HG03039 (cell line): ENCODE data around the gene IGSF9.

Experiments
- ATAC-seq: cut with Tn5 transposase; IDR thresholded peaks from one replicate; pipeline ENCODE4 v1.9.1; 2021; ENCODE audit warnings: mild to moderate bottlenecking, moderate library complexity; ENCODE audit not compliant: unreplicated experiment

The IGSF9 gene, protein sequence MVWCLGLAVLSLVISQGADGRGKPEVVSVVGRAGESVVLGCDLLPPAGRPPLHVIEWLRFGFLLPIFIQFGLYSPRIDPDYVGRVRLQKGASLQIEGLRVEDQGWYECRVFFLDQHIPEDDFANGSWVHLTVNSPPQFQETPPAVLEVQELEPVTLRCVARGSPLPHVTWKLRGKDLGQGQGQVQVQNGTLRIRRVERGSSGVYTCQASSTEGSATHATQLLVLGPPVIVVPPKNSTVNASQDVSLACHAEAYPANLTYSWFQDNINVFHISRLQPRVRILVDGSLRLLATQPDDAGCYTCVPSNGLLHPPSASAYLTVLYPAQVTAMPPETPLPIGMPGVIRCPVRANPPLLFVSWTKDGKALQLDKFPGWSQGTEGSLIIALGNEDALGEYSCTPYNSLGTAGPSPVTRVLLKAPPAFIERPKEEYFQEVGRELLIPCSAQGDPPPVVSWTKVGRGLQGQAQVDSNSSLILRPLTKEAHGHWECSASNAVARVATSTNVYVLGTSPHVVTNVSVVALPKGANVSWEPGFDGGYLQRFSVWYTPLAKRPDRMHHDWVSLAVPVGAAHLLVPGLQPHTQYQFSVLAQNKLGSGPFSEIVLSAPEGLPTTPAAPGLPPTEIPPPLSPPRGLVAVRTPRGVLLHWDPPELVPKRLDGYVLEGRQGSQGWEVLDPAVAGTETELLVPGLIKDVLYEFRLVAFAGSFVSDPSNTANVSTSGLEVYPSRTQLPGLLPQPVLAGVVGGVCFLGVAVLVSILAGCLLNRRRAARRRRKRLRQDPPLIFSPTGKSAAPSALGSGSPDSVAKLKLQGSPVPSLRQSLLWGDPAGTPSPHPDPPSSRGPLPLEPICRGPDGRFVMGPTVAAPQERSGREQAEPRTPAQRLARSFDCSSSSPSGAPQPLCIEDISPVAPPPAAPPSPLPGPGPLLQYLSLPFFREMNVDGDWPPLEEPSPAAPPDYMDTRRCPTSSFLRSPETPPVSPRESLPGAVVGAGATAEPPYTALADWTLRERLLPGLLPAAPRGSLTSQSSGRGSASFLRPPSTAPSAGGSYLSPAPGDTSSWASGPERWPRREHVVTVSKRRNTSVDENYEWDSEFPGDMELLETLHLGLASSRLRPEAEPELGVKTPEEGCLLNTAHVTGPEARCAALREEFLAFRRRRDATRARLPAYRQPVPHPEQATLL

DNA sequence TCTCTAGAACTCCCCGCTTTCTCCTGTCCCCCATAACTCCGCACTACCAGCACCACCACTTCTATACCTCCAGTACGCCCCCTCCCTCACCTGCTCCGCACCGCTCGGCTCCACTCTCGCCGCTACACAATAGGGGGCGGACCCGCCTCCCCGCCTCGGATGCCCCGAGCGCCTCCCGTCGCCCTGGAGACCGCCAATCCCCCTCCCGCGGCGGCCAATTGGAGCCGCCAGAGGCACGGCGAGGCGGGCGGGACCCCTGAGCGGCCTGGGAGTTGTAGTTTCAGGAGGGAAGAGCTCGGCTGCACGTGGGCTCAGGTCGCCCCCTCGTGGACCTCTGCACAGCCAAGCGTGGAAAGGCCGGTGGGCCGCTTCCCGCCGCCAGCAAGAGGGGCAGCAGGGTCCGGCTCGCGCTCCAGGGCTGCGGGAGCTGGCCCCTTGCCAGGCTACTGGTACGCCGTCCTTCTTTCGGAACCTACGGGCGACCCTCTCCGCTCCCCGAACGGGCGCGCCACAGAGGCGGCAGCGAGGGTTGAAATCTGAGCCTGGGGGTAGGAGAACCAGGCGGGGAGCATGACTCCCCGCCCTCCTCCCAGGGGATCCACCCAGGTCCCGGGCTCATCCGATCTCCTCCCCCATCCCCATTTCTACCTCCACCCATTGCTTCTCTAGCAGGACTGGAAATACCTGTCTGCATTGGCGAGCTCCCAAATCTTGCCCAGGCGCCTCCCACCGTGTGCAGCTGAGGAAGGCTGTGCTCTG, at the start of gene IGSF9:
Gene IGSF9 (minus strand): TSS at position 131 of the 759 bp plus-strand sequence. CDS start 2,159 bp downstream, outside the sequence.
- peak; percentile 53 for ATAC-seq

DNA sequence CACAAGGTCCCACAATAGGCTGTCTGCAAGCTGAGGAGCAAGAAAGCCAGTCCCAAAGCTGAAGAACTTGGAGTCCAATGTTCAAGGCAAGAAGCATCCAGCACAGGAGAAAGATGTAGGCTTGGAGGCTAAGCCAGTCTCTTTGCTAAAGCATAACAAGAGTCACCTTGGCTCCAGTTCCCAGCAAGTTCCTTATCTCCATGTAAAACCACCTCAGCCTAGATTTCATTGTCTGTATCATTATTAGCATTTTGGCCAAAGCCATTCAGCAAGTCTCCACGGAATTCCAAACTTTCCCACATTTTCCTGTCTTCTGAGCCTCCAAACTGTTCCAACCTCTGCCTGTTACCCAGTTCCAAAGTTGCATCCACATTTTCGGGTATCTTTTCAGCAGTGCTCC, 49.5 kb upstream of the IGSF9 start:
- no peak for ATAC-seq

DNA sequence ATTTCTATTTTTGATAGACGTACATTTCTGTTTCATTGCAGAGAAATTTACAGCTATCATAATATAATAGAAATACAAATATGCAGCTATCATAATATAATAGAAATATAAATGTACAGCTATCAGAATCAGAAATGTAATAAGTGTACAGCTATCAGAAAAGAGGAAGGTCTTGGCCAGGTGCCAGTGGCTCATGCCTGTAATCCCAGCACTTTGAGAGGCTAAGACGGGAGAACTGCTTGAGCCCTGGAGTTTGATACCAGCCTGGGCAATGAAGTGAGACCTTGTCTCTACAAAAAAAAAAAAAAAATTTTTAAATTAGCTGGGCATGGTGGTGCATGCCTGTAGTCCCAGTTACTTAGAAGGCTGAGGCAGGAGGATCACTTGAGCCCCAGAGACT, 48.5 kb upstream of the IGSF9 start:
- ATAC-seq = no peak

DNA sequence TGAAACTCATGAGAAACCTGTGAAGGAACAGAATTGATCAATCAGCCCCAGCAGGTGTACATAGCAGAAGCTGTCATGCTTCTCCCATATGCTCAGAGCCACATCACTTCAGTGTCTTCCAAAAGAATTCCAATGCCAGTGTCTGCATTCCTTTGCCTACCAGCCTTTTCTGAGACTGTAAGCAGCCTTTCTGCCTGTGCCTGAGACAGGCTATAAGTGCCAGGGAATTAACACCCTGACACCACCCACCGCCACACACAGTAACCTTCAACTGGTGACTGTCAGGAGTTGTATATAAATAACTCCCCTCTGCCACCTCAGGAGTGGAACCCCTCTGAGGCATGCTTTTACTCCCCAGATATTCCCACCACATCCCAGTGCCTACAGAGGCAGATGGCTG, 46.7 kb upstream of the IGSF9 start:
- no peak for ATAC-seq

DNA sequence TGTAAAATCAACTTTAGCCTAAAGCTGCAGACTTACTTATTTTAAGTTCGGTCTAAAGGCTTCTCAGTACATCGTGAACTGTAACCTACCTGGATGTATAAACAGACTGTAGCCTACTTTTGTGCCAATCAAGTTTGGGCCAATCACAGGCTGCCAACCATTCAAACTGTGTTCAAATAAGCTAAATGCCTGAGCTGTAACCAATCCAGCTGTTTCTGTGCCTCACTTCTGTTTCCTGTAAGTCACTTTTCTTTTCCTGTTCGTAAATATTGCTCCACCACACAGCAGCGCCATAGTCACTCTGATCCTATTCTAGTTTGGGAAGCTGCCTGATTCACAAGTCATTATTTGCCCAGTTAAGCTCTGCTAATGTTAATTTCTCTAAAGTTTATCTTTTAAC, 46.1 kb upstream of the IGSF9 start:
- no peak for ATAC-seq

DNA sequence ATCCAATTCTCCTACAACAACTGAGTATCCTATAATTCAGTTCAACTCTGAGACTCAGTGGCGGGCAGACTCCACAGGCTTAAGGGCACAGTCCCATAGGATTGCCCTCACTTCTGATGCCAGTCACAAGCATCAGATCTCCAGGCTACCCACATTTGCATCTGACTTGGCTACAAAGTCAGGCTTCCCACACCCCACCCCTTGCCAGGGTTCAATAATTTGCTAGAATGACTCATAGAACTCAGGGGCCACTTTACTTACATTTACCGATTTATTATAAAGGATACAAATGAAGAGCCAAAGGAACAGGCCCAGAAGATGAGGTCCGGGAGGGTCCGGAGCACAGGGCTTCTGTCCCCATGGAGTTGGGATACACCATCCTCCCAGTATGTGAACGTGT, 44.6 kb upstream of the IGSF9 start:
- no peak for ATAC-seq

DNA sequence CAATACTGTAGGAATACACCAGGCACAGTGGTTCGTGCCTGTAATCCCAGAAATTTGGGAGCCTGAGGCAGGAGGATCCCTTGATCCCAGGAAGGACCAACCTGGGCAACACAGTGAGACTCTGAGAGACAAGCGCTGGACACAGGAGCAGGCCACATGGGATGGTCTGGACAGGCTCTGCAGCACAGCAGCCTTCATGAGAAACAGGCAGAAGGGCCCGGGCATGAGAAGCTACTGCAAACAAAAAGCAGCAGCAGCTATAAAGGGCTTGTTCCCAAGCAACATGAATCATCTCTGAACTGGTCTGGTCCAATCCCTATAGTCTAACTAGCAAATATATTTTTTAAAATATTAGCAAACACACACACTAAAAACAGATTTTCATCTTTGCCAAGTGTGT, 44.2 kb upstream of the IGSF9 start:
- ATAC-seq = no peak

DNA sequence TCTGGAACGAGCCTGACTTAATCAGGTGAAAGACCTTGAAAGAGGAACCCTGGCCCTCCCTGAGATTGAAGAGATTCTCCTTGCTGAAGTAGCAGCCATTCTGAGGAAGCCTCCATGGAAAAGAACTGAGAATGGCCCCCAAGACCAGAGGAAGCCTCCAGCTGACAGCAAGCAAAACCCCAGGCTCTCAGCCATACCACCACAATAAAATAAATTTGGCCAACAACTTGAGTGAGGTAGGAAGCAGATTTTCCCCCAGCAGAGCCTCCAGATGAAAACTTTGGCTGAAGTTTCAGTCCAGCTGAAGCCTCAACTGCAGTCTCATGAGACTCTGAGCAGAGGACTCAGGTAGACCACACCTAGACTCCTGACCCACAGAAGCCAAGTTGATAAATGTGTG, 42.6 kb upstream of the IGSF9 start:
- ATAC-seq = no peak

DNA sequence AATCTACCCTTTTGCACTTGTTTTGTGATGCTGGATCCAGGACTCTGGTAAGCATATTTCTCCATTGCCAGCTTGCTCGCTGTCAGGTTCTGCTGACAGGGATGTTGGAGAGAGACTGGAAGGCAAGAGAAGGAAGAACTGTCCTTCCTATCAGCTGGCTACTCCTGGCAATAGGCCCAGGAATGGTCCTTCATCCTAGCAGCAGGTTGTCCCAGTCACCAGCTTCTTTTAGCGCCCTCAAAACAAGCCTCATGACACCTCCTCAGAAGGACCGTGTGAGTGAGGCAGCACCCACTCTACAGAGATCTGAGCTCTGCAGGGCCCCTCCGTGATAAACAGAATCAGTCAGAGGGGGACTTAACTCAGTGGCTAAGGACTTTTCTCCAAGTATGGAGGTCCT, 41.8 kb upstream of the IGSF9 start:
- ATAC-seq = no peak

DNA sequence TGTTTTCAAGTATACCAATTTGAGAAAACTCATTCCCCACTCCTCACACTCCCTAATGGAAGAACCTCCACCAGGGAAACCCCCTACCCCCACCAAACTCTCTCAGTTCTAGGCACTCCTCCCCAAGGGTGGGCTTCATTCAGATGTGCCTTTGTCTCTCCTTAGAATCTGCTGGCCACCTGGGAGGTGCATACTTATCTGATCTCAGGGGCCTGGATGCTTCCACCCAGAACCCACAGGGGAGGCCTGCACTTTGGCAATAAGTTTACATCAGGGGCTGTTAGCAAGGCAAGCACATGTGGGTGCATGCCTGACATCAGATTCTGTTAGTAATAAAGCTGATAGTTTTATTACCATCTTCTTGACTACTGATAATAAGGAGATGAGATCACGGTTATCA, 41.1 kb upstream of the IGSF9 start:
- no peak for ATAC-seq

DNA sequence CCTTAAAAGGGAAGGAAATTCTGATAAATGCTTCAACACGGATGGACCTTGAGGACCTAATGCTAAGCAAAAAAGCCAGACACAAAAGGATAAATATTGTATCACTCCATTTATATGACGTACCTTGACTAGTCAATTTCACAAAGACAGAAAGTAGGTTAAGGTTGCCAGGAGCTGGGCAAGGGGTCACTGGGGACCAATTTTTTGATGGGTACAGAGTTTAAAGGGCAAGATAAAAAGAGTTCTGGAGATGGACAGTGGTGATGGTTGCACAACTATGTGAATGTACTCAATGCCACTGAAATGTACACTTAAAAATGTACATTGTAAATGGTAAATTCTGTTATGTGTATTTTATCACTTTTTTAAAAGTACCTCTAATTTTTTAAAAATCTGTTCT, 40.7 kb upstream of the IGSF9 start:
- ATAC-seq = no peak

DNA sequence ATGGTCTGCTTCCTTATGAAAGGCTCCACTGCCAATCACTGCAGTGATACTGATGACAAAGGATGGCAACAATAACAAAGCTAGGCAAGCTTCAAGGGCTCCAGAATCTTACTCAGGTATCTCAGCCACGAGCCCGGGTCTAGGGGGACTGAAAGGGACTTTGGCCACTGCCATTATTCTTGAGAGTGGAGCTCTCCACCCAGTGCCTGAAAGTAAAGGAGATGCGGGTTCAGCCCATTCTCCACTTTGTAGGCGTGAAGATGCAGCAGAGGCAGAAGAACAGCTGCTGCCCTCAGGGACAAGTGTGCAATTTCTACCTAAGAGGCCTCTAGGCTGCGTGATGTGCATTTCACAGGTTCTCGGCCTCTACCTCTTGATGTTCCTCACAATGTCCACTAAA, 40.1 kb upstream of the IGSF9 start:
- no peak for ATAC-seq

DNA sequence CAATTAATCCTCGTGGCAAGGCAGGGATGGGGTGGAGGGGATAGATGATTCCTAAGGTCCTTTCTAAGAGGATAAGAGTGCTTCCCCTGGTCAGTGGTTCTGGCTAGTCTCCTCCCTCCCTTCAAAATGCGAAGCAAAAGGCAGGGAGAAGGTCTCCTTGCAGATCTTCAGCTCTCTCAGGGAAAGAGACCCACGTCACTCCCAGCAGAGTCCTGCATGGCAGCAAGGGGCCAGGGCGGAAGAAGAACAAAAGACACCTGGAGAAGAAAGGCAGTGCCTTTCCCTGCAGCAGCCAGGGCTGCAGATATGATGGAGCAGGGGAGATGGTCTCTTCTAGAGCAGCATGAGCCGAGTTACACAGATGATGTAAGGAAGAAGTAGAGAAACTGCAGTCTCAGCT, 38.3 kb upstream of the IGSF9 start:
- ATAC-seq = no peak

DNA sequence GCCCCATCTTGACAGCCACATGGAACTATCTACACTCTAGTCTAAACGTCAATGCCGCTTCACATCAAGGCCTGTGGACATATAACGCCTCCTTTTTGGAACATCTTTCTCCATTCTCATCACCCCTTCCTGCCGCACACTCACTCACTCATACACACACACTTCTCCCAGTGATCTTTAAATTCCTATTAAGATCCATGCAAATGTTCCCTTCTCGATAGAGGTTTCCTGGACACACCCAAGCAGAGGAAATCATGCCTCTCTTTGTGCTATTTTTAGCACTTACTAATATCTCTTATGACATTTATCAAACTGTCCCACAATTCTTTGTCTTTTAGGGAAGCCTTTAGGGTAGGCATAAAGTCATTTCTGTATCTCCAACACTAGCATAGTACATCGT, 36.9 kb upstream of the IGSF9 start:
- ATAC-seq = no peak

DNA sequence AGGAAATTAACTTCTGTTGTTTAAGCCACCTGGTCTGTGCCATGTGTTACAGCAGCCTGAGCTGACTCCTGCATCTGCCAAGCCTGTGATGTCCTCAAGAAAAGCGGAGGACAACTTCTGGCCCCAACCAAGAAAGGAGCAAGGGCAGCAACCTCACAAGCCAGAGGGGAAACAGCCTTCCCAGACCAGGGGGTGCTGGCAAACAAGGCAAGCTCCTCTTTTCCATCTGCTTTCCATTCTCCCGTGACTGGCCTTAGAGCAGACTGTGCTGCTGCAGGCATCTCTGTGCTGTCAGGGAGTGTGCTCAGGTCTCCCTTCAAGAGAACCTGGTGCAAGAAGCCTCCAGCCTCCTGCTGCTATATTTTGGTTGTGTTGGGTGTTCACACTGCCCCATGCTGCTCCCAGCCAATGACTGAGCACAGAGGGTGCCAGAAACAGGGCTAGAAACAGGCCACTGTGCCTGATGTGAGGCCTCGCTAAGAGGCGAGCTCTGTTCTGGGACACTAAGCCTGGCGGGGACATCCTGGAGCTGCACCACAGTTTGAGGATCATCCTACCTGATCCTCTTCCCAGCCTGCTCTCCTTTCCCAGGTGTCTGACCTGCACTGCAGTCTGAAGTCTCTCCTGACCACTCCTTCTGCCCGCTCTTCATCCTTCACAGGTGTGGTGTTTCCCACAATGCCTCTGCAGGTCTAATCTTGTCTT, 36.1 kb upstream of the IGSF9 start:
- ATAC-seq = no peak

DNA sequence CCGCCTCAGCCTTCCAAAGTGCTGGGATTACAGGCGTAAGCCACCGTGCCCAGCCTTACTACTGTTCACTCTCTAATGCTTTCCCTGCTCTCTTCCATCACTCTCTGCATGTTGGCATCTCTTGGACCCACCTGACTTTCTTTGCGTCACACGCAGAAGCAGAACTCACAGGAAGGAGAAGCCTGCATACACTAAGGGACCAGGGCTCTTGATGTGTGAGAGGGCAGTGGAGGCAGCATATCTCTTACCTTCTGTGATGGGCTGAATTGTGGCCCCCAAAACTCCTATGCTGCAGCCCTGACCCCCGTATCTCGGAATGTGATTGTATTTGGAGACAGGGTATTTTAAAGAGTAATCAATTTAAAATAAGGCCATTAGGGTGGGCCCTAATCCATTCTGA, 35.4 kb upstream of the IGSF9 start:
- ATAC-seq = no peak

DNA sequence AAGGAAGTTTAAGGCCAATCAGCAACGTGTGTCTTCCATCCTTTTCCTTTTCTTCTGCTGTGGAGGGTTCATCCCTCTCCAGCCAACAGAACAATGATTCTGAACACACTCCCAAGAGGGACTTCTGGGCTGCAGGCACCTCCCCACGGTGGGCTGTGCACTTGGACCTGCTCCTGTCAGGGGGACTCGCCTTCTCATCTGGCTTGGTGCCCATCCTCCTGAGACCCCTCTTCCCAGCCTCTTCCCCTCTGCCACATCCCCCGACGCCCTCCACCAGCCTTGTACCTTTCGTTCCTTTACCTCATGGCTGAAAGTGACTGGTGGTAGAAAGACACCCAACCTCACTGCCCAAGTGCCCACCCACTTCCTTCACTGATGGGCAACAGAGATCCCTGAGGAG, 34.7 kb upstream of the IGSF9 start:
- no peak for ATAC-seq

DNA sequence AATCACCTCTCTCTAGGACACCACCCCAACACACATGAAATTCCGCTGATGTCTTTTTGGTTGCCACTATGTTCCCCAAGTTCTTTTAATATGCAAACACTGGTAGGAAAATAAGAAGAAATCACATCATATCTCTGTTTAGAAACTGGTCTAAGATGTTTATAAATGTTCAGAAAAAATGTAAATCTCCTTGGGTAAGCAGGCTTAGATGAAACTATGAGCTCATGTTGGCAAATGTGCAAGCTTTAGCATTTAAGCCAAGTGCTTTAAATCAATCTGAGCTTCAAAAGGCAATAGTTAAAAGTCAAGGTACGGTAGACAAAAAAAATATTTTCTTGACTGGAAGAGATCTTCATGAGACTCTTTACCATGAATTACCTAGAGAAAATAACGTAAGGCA, 33.8 kb upstream of the IGSF9 start:
- ATAC-seq = no peak

DNA sequence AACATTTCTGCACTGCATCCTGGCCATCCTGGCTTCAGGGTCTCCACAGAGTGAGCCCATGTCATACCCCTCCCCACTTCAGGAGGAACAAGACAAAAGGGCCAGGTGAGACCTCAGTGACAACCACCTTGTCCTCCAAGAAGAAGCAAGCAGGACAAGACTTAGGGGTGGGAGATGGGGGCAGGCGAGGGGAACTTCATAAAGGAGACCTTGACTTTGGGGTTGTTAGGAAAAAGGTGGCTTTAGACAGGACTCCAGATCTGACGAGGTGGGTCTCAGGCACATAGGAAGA, 32.6 kb upstream of the IGSF9 start:
- no peak for ATAC-seq

DNA sequence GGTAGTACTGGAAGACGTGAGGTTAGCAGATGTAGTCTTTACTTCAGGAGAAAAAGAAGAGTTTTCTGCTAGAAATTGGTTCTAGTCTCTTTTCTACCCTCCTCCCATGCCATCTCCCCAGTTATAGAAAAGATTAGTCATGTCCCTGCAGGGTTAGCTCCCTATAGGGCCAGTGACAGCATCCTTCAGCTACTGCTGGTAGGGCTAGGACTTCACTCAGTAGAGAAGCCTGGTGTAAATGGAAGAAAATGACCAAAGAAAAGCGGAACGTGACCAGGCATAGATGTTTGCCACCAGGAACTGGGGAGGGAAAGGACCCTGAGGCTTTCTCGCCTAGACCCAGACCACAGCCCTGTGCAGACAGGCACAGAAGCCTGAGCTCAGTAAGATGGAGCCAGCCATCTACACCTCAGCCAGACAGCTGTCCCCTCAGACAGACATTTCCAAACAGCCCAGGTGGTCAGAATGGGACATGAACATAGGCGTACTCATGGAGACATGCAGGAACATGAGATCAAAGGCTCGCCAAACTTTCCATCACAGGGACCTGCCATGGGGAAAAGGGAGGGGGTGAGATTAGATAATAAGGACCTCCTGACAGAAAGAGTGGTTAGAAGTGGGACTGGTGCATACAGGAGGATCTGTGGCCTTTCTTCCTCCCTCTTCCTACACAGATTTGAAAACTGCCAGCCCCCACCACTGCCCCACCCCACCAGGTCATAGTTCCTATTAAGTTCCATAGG, 32.1 kb upstream of the IGSF9 start:
- no peak for ATAC-seq
